ENCODE data around the gene AK9.

DNA sequence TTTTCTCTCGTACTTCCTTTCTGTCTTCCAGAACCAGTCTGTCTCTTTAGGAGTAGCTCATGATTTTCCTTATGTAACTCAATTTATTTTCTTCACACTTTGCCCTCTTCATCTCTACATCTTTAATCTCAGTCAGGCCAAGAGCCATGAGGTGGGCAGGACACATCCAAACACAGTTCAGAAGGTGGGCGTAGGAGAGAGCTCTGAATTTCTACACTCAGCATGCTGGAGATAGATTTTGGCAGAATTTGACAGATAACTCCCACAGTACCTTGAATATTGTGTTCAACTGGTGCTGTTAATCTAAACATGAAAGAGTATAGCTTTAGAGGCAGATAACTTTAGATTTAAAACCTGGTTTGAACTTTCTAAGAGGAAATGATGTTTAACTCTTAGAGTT is 184.2 kb downstream of the AK9 start:
- TF ChIP-seq CTCF (conservative IDR thresholded peaks at IDR 0.05; ENCODE audit: low read depth, low read length) (no peak), EZH2phosphoT487 (IDR thresholded peaks at IDR 0.05; ENCODE audit: borderline replicate concordance, low read length) (no peak), EZH2 (IDR thresholded peaks at IDR 0.05; ENCODE audit: low read length, unreplicated experiment) (no peak)

All from PC-3 (cell line).